Measurements from ENCODE around the gene MRAP2. TPM values are rescaled to one million over a fixed set of nuclear protein-coding genes. Genes with fewer than 3 reads are reported as not detected.

The MRAP2 gene
- total RNA-seq, 2 experiments from 2014 or later: not detected

DNA sequence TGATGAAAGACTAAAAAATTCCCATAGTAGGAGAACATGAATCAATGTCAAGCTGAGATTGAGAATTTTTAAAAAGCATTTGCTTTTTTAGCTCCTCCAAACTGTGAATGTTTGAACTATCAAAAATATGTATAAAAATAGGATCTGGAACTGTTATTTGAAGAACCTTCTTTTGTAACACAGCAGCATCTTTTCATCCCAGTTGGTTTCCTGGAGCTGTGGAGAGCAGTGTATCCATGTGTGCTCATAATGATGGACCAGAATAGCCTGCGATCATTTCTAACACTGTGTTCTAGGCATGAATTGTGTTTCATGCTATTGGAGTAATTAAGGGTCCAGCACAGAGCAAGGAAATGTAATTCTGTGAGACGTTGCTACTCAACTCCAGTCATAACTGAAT lies 22.1 kb downstream of the MRAP2 start:
- H3K27me3 ChIP-seq (ENCODE audit: control insufficient read depth in 1 of 2, insufficient read depth in 2 of 2, low read length in 2 of 2): no peaks in the 10 kb centered on the region
- peaks cover 16% of the 10 kb centered on the region for H3K27me3 Mint-ChIP-seq
- no peaks in the 10 kb centered on the region for H3K36me3 Mint-ChIP-seq (ENCODE audit: low read depth)
- H3K36me3 ChIP-seq (ENCODE audit: insufficient read depth, low read length): no peaks in the 10 kb centered on the region
- no peak overlapping the region for H3K27ac ChIP-seq (ENCODE audit: low read depth in 1 of 2, low read length in 2 of 2)
- H3K4me3 ChIP-seq (ENCODE audit: low read length): no peak overlapping the region
- ChIA-PET CTCF (no interaction called here), POLR2A (no interaction called here)
- no peak overlapping the region for H3K27ac Mint-ChIP-seq
- TF ChIP-seq, protein P1, sequence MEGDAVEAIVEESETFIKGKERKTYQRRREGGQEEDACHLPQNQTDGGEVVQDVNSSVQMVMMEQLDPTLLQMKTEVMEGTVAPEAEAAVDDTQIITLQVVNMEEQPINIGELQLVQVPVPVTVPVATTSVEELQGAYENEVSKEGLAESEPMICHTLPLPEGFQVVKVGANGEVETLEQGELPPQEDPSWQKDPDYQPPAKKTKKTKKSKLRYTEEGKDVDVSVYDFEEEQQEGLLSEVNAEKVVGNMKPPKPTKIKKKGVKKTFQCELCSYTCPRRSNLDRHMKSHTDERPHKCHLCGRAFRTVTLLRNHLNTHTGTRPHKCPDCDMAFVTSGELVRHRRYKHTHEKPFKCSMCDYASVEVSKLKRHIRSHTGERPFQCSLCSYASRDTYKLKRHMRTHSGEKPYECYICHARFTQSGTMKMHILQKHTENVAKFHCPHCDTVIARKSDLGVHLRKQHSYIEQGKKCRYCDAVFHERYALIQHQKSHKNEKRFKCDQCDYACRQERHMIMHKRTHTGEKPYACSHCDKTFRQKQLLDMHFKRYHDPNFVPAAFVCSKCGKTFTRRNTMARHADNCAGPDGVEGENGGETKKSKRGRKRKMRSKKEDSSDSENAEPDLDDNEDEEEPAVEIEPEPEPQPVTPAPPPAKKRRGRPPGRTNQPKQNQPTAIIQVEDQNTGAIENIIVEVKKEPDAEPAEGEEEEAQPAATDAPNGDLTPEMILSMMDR (IDR thresholded peaks at IDR 0.05): no peak
- no peak for DNase-seq
- no peaks in the 10 kb centered on the region for H3K9me3 ChIP-seq (ENCODE audit: control insufficient read depth in 1 of 2, insufficient read depth in 1 of 2, low read length in 2 of 2)
- H3K4me3 Mint-ChIP-seq: no peak overlapping the region
- no peak for ATAC-seq (ENCODE audit: poor library complexity)
- H3K9me3 Mint-ChIP-seq: no peaks in the 10 kb centered on the region
- intact Hi-C loops (cut with DNase I, micrococcal nuclease): no loop called here
- no peaks in the 10 kb centered on the region for H3K4me1 Mint-ChIP-seq (ENCODE audit: low read depth)
- H3K4me1 ChIP-seq (ENCODE audit: insufficient read depth, low read length): no peaks in the 10 kb centered on the region

DNA sequence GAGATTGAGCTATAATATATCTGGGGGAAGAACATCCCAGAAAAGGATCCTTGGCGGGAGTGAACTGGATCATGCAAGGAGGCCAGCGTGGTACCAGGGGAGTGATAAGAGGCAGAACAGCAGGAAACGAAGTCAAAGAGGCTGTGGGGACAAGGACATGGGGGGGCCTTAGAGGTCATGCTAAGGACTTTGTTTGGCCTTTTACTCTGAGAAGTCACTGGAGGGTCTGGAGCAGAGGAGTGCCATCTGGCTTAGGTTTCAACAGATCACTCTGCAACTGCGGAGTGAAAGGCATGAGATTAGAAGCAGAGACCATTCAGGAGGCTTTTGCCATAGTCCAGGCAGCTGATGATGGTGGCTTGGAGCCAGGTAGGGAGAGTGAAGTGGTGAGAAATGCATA lies 24.3 kb downstream of the MRAP2 start:
- Mint-ChIP-seq H3K9me3 (no peaks in the 10 kb centered on the region), H3K27me3 (peaks cover 8% of the 10 kb centered on the region), H3K4me1 (ENCODE audit: low read depth) (no peaks in the 10 kb centered on the region), H3K27ac (no peak overlapping the region), H3K36me3 (ENCODE audit: low read depth) (no peaks in the 10 kb centered on the region), H3K4me3 (no peak overlapping the region)
- TF ChIP-seq, protein P1 (IDR thresholded peaks at IDR 0.05): no peak
- no peak for ATAC-seq (ENCODE audit: poor library complexity)
- POLR2A ChIA-PET: no interaction called here
- CTCF ChIA-PET: no interaction called here
- no peaks in the 10 kb centered on the region for H3K27me3 ChIP-seq (ENCODE audit: control insufficient read depth in 1 of 2, insufficient read depth in 2 of 2, low read length in 2 of 2)
- intact Hi-C loops (cut with DNase I, micrococcal nuclease): no loop called here
- H3K36me3 ChIP-seq (ENCODE audit: insufficient read depth, low read length): no peaks in the 10 kb centered on the region
- no peaks in the 10 kb centered on the region for H3K9me3 ChIP-seq (ENCODE audit: control insufficient read depth in 1 of 2, insufficient read depth in 1 of 2, low read length in 2 of 2)
- H3K4me1 ChIP-seq (ENCODE audit: insufficient read depth, low read length): no peaks in the 10 kb centered on the region
- no peak overlapping the region for H3K27ac ChIP-seq (ENCODE audit: low read depth in 1 of 2, low read length in 2 of 2)
- no peak for DNase-seq
- no peak overlapping the region for H3K4me3 ChIP-seq (ENCODE audit: low read length)

DNA sequence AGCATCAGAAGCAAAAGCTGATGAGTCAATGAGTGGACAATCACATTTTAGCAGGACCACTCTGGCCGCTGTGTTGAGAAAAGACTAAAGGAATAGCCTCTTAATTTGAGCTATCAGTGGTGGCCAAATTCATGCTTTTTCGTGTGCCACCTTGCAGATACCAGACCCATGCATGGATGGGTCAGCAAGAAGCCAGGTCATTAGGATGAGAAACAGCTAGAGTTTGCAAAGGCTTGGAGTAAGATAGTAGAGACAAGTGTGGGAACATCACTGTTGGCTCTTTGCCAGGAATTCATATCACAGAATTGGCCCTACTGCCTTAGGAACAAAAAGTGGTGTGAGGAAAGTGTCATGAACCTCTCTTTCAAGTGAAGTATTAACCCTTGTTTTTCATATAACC lies 25.5 kb downstream of the MRAP2 start:
- Histone ChIP-seq H3K4me1 (ENCODE audit: insufficient read depth, low read length) (no peaks in the 10 kb centered on the region), H3K27ac (ENCODE audit: low read depth in 1 of 2, low read length in 2 of 2) (no peak overlapping the region), H3K27me3 (ENCODE audit: control insufficient read depth in 1 of 2, insufficient read depth in 2 of 2, low read length in 2 of 2) (no peaks in the 10 kb centered on the region), H3K4me3 (ENCODE audit: low read length) (no peak overlapping the region), H3K9me3 (ENCODE audit: control insufficient read depth in 1 of 2, insufficient read depth in 1 of 2, low read length in 2 of 2) (no peaks in the 10 kb centered on the region), H3K36me3 (ENCODE audit: insufficient read depth, low read length) (no peaks in the 10 kb centered on the region)
- no peaks in the 10 kb centered on the region for H3K4me1 Mint-ChIP-seq (ENCODE audit: low read depth)
- no peaks in the 10 kb centered on the region for H3K27me3 Mint-ChIP-seq
- POLR2A ChIA-PET: no interaction called here
- H3K27ac Mint-ChIP-seq: no peak overlapping the region
- intact Hi-C loops (cut with DNase I, micrococcal nuclease): no loop called here
- no peaks in the 10 kb centered on the region for H3K9me3 Mint-ChIP-seq
- ATAC-seq (ENCODE audit: poor library complexity): no peak
- CTCF ChIA-PET: no interaction called here
- no peak for DNase-seq
- no peak overlapping the region for H3K4me3 Mint-ChIP-seq
- no peaks in the 10 kb centered on the region for H3K36me3 Mint-ChIP-seq (ENCODE audit: low read depth)
- TF ChIP-seq, protein P1 (IDR thresholded peaks at IDR 0.05): no peak
